Measurements from ENCODE around the gene LOXHD1. TPM values are rescaled to one million over a fixed set of nuclear protein-coding genes. Genes with fewer than 3 reads are reported as not detected.

Gene LOXHD1
- total and polyA plus RNA-seq, 2 of the 13 experiments (the other 11 are each of a cell fraction or from before 2014, with no cell fraction given): not detected

GRCh38 chr18:46623541-46623940 is 33.5 kb downstream of the LOXHD1 start:
- 41% methylated on average over 7 of the region's 10 CpGs for WGBS (ENCODE audit: low lambda C conversion rate)
- ChIA-PET CTCF (ENCODE audit: low intra/inter-chr PET ratio, low total read pairs) (no interaction called here), POLR2A (no interaction called here)
- H3K36me3 ChIP-seq (replicated peaks in 1 of 2; ENCODE audit: control insufficient read depth in 1 of 2, insufficient read depth in 2 of 2, low read length in 2 of 2): no peaks in the 10 kb centered on the region
- intact Hi-C loops (cut with micrococcal nuclease; ENCODE audit: unreplicated experiment) (no loop called here), in situ Hi-C loops (cut with HindIII; ENCODE audit: extremely low pct_ligation_motif_present, low pct_unique_long_range_greater_than_20kb) (no loop called here)
- no peaks in the 10 kb centered on the region for H3K79me2 ChIP-seq (ENCODE audit: insufficient read depth, low read length)
- H3K4me3 ChIP-seq (replicated peaks in 1 of 3; ENCODE audit: insufficient read depth in 1 of 3, low read depth in 2 of 3, low read length in 3 of 3): no peak overlapping the region
- DNase-seq (ENCODE audit: low spot score) (no peak), FAIRE-seq (no peak), ATAC-seq (no peak)
- no peak overlapping the region for H2AFZ ChIP-seq (ENCODE audit: low read length)
- H3K27me3 ChIP-seq (ENCODE audit: control insufficient read depth in 1 of 2, insufficient read depth in 2 of 2, low read length in 2 of 2): peaks cover 0 to 2% of the 10 kb centered on the region in 2 experiments; a peak in 1 of 5 replicates
- TF ChIP-seq ZNF362 (CRISPR knock-in tag; IDR thresholded peaks at IDR 0.05; ENCODE audit: borderline replicate concordance) (no peak), IRX3 (CRISPR knock-in tag; IDR thresholded peaks at IDR 0.05; ENCODE audit: borderline replicate concordance, low read depth) (no peak), GABPA (IDR thresholded peaks at IDR 0.05; ENCODE audit: low read depth, low read length) (peak; percentile 19; the same call in 1 of the 2 replicates), GABPA (CRISPR knock-in tag; IDR thresholded peaks at IDR 0.05; ENCODE audit: low read depth) (no peak)
- no TSS peak for BruUV-seq (replicated peaks)
- H3K4me1 ChIP-seq (ENCODE audit: insufficient read depth, low read length): peaks cover 7% of the 10 kb centered on the region; the same call in 1 of the 2 replicates
- H3K9me3 ChIP-seq (ENCODE audit: low read length): no peaks in the 10 kb centered on the region
- no peaks in the 10 kb centered on the region for H4K20me1 ChIP-seq (ENCODE audit: insufficient read depth, low read length)
- no peak overlapping the region for H3K4me2 ChIP-seq (ENCODE audit: low read depth, low read length)
- no peak overlapping the region for H3K9ac ChIP-seq (ENCODE audit: insufficient read depth, low read depth, low read length)
- H3K27ac ChIP-seq (ENCODE audit: extremely low read length, insufficient read depth, low read length): no peak overlapping the region

- no peak for ATAC-seq
- Histone ChIP-seq H3K79me2 (ENCODE audit: insufficient read depth, low read length) (no peaks in the 10 kb centered on the region), H3K9ac (ENCODE audit: insufficient read depth, low read depth, low read length) (no peak overlapping the region), H4K20me1 (ENCODE audit: insufficient read depth, low read length) (no peaks in the 10 kb centered on the region), H2AFZ (ENCODE audit: low read length) (no peak overlapping the region), H3K4me3 (replicated peaks in 1 of 3; ENCODE audit: insufficient read depth in 1 of 3, low read depth in 2 of 3, low read length in 3 of 3) (no peak overlapping the region), H3K36me3 (replicated peaks in 1 of 2; ENCODE audit: control insufficient read depth in 1 of 2, insufficient read depth in 2 of 2, low read length in 2 of 2) (no peaks in the 10 kb centered on the region), H3K4me1 (ENCODE audit: insufficient read depth, low read length) (peaks cover 8% of the 10 kb centered on the region; the same call in 1 of the 2 replicates), H3K27ac (ENCODE audit: extremely low read length, insufficient read depth, low read length) (no peak overlapping the region), H3K27me3 (ENCODE audit: control insufficient read depth in 1 of 2, insufficient read depth in 2 of 2, low read length in 2 of 2) (no peaks in the 10 kb centered on the region), H3K9me3 (ENCODE audit: low read length) (no peaks in the 10 kb centered on the region), H3K4me2 (ENCODE audit: low read depth, low read length) (no peak overlapping the region)
- no TSS peak for BruUV-seq (replicated peaks)
- in situ Hi-C loops (cut with HindIII; ENCODE audit: extremely low pct_ligation_motif_present, low pct_unique_long_range_greater_than_20kb) (no loop called here), intact Hi-C loops (cut with micrococcal nuclease; ENCODE audit: unreplicated experiment) (no loop called here)
- no peak for FAIRE-seq
- CTCF ChIA-PET (ENCODE audit: low intra/inter-chr PET ratio, low total read pairs): no interaction called here
- WGBS (ENCODE audit: low lambda C conversion rate): 86% methylated on average over 3 of the region's 3 CpGs
- POLR2A ChIA-PET: no interaction called here
- no peak for DNase-seq (ENCODE audit: low spot score)
- TF ChIP-seq MXI1 (IDR thresholded peaks at IDR 0.05; ENCODE audit: borderline replicate concordance, low read depth, low read length) (no peak), TP53 (CRISPR knock-in tag; conservative IDR thresholded peaks at IDR 0.05) (no peak), ESRRA (CRISPR knock-in tag; IDR thresholded peaks at IDR 0.05; ENCODE audit: low read depth) (no peak), TRIM22 (IDR thresholded peaks at IDR 0.05) (no peak), ZNF207 (IDR thresholded peaks at IDR 0.05; ENCODE audit: borderline replicate concordance) (no peak), ZNF512B (CRISPR knock-in tag; IDR thresholded peaks at IDR 0.05; ENCODE audit: borderline replicate concordance) (no peak), CBX2 (IDR thresholded peaks at IDR 0.05; ENCODE audit: low read depth, low read length) (no peak), CBX2 (CRISPR knock-in tag; IDR thresholded peaks at IDR 0.05; ENCODE audit: low read depth) (no peak), MAF1 (CRISPR knock-in tag; IDR thresholded peaks at IDR 0.05; ENCODE audit: borderline replicate concordance) (no peak), ZNF138 (CRISPR knock-in tag; IDR thresholded peaks at IDR 0.05; ENCODE audit: low read depth) (no peak), ZFP36L2 (CRISPR knock-in tag; IDR thresholded peaks at IDR 0.05) (no peak)
These were observed 34.0 kb downstream of the LOXHD1 start for GRCh38 chr18:46622999-46623398.
